ENCODE measurements around the gene AHSG.
"Not testable (repeated sequence)": the region's sequence is repeated elsewhere in the genome, so short reads cannot be mapped to it uniquely, and the experiment has no call there.

The AHSG gene, protein sequence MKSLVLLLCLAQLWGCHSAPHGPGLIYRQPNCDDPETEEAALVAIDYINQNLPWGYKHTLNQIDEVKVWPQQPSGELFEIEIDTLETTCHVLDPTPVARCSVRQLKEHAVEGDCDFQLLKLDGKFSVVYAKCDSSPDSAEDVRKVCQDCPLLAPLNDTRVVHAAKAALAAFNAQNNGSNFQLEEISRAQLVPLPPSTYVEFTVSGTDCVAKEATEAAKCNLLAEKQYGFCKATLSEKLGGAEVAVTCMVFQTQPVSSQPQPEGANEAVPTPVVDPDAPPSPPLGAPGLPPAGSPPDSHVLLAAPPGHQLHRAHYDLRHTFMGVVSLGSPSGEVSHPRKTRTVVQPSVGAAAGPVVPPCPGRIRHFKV

DNA sequence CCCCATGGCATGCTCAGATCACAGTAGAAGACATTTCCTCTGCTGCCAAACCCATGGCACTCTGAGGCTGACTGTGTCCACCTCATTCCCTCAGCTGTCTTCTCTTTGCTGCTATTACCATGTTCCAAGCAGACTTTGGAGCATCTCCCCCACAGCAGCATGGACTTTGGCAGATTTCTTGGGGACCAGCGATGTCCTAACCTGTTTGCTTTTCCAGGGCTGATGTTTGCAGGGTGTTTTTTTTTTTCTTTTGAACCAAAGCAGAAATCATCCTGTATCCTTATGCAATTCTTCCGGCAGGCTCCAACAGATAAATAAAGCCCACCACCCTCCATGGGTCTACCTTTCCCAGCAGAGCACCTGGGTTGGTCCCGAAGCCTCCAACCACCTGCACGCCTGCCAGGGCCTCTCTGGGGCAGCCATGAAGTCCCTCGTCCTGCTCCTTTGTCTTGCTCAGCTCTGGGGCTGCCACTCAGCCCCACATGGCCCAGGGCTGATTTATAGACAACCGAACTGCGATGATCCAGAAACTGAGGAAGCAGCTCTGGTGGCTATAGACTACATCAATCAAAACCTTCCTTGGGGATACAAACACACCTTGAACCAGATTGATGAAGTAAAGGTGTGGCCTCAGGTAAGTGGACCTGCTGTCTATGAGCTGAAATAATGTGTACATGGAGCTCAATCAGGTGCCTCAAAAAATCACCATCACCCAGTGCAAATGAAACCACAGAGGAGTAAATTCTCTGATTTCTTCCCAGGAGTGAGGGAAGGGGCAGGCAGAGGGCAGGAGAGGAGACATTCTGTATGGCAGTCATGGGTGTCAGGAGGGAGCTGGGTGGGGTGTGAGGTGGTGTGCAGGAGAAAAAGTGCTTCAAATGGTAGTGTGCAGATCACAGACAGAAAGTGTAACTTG, at the start of gene AHSG:
Gene AHSG, plus strand, starts transcription at position 340 of the 916 bp plus-strand sequence. Its CDS starts 82 bp downstream, at position 422.
- no peak for DNase-seq

DNA sequence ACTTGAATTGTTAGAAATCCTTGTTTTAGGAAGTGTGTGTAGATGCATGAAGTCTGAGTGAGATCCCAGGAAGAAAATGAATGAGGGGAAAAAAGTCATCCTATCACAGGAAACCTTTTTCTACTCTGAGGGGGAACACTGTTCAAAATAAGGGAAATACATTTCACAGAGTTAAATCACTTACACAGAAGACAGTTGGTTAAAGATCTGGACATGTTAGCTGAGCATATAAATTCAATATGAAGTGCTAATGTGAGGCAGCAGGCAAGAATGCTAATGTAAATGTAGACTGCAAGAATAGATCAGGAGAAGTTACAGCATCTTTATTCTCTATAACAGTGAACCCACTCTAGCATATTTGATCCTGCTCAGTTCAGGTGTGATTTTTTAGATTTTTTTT, 48.3 kb upstream of the AHSG start:
- DNase-seq, result no peak

DNA sequence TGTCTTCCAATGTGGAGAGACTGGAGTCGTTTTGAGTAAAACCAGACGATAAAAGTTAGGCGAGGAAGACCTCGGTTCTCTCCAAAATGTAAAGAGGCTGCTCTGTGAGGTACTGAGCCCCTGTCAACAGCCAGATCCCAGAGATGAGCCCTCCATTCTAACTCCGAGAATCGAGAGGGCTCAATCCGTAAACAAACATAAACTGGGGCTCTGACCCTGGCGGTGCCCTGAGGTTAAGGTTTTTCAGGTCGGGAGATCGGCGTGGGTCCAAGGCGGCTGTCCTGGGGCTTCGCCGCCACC, 46.1 kb upstream of the AHSG start:
- no peak for DNase-seq

DNA sequence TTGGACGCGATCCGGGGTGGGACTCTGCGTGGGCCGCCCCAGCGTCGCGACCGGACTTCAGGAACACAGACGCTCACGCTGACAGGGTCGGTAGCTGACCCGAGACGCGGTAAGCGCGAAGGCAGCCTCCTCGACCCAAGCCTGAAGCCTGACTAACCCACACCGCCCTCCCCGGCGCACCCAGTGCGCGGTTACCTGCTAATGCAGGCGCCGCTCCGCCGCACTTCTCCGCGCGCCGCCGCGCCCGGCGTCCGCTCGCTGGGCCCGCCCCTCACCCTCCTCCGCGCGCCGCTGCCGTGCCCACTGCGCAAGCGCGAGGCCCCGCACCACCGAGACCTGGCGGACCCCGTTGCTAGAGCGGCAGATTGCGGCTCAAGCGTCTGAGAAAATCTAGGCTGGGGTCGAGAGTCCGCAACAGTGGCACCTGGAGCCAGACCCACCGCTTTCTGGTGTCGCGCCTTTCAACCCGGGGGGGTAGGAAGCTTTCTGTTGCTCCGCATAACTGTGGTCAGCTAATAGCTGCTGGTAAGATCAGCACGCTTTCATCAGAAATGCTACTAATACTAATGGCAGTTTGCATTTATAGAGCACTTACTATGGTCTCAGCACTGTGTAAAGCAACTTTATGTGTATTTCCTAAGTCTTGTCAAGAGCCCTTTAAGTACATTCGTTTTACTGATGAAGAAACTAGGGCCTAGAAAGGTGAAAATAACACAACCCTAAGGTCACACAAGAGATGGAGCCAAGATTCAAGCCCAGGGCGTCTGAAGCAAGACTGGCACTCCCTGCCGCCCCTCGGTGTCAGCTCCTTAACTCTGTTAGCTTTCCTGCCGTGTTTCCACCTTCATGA, 45.6 kb upstream of the AHSG start, which contains the start of gene TBCCD1:
Gene TBCCD1, minus strand, starts transcription at position 268 of the 850 bp plus-strand sequence. CDS start 3,010 bp downstream, outside the sequence.
- peak; percentile 95 for DNase-seq

DNA sequence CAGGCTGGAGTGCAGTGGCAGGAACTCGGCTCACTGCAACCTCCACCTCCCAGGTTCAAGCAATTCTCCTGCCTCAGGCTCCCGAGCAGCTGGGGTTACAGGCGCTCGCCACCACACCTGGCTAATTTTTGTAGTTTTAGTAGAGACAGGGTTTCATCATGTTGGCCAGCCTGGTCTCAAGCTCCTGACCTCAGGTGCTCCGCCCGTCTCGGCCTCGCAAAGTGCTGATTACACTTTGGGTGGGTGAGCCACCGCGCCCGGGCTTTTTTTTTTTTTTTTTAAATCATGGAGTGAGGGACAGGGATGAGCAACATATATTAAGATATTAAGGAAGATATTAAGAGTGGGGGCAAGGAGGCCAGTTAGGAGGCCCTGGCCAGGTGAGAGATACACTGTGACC, 43.5 kb upstream of the AHSG start:
- not testable (repeated sequence) for DNase-seq

DNA sequence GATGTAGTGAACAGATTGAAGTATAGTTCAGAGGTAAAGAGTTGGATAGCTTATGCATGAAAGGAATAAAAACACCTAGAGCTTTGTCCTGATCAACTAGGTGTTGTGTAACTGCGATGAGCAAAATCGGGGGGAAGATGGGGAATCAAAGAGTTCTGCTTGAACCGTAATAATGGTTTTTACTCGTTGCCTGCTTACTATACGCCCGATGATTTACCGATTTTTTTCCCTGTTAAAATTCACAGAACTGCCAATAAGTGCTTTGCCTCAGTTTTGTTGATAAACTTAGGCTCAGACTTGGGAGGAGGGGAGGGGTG, 43.1 kb upstream of the AHSG start:
- no peak for DNase-seq

DNA sequence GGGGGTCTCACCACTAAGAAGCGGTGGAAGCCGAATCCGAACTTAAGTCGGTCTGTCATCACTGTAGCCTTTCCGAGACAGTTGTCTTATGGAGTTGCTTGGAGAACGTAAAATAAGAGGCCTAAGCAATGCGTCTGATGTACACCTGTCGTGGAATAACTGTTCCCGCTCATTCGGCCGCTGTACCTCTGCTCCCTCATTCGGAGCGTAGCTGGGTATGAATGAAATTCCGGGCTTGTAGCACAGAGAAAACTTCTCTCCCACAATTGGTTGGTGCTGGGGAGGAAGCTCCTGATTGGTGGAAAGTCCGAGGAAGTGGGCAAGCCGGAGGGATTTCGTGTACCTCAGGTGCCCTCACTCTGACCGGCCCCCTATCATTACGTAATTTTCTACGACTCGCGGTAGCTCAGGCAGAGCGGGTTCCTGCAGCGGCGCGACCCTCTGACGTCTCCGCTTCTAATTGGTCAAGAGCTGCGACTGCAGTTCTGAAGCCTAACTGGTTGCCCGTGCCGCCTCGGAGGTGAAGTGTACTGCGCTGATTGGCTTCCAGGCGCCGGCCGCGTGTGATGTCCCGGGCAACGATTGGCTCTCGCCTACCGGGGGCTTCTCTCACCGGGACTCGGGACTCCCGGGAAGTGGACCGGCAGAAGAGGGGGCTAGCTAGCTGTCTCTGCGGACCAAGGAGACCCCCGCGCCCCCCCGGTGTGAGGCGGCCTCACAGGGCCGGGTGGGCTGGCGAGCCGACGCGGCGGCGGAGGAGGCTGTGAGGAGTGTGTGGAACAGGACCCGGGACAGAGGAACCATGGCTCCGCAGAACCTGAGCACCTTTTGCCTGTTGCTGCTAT, 42.5 kb upstream of the AHSG start, which contains the start of gene DNAJB11:
Gene DNAJB11, plus strand, starts transcription at position 625 of the 845 bp plus-strand sequence. Its CDS starts 178 bp downstream, at position 803.
- peak; percentile 99 for DNase-seq

DNA sequence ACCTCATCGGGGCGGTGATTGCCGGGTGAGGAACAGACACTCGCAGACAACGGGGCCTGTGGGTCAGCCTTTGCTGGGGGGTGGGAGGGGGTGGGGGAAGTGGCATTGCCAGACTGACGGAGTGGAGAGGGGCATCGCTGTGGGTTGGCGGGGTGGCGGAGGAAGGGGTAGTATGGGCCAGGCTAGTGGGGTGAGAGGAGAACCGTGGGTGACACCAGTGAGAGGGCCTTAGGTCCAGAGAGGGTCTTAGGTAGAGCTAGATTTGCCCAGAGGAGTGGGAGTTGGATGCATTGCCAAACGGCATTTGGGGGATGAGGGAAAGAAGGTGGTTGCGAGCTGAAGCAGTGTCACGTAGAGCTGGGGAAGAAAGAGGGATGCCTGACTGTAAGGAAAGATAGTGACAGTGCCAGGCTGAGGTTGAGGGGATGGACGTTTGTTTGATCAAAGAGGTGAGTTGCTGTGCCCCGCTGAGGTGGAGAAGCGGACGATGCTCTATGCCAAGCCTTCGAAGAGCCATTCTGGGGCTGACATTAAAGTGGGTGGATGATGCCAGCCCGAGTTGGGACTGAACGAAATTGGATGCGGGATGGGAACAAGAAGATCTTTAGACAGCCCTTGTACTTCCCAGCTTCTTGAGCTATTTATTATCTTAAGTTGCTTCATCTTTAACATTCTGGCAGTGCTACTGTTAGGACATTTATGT, 41.8 kb upstream of the AHSG start:
- DNase-seq, result no peak

DNA sequence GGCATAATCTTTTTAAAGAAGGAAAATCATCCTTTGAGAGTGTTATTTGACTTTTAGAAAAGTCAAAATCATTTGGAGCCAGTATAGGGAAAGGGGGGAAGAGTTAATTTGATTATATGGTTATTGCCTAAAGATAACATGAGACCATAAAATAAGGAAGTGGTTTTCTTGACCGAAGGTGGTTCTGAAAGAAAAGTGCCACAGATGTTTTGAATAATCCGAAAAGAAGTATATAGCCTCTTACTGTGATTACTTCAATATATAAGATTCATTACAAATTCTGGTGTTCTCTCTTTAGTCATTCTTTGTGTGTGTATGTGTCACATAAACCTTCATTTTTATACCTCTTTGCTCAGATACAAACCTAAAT, 41.2 kb upstream of the AHSG start:
- DNase-seq, result no peak

DNA sequence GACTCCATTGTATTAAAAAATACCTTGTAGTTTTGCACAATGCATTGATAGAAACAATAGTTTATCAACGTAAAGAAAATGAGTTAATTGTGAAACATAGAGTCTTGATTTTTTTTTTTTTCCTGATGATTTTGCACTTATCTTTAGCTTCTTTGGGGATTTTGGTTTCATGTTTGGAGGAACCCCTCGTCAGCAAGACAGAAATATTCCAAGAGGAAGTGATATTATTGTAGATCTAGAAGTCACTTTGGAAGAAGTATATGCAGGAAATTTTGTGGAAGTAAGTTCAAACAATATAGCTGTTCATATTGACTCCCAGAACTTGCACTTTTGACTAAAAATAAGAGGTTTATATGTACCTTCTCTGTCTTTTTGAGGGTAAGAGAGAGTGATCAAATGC, 35.3 kb upstream of the AHSG start:
- DNase-seq, result no peak

DNA sequence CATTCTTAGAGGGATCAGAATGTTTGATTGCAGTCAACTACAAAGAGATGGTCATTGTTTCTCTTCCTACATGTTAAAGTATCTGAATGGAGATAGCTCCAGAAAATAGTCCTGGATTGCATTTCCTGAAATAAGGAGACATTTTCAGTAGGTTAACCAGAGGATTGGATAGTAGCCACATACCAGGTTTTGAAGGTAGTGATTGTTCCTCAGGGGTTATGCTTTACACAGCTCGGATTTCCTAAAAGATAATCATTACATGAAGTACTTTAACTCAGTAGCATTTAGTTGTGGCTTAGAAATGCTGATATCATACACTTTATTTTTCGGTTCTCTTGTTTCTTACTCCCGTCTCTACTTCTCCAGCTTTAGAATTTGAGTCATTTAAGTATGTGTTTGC, 32.1 kb upstream of the AHSG start:
- no peak for DNase-seq

DNA sequence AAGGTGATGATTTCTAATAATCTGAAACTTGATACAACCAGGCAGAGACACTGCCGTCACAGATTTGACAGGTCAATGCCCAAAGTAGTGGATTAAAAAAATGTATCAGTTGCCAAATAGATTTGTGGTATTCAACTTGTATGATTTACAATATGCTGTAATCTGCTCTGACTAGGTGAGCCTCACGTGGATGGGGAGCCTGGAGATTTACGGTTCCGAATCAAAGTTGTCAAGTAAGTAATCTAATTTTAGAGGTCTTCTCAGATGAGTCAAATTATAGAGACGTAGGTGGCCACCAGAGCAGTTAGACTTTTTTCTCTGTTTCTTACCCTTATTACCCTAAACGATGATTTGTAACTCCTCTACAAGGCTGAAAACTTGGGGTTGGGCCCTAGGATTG, 30.3 kb upstream of the AHSG start:
- DNase-seq, result no peak

DNA sequence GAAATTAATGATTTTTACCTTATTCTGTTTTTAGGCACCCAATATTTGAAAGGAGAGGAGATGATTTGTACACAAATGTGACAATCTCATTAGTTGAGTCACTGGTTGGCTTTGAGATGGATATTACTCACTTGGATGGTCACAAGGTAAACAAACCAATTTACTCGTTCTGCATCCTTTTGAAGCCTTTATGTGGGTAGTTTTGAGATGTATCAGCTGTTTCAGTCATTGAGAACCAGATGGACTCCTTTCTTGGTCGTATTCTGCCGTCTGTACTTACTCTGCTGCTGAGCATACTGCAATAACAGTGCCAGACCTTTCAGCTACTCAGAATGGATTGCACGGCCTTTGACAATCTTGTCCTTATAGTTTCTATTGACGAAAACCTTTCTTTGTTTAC, 29.0 kb upstream of the AHSG start:
- no peak for DNase-seq

DNA sequence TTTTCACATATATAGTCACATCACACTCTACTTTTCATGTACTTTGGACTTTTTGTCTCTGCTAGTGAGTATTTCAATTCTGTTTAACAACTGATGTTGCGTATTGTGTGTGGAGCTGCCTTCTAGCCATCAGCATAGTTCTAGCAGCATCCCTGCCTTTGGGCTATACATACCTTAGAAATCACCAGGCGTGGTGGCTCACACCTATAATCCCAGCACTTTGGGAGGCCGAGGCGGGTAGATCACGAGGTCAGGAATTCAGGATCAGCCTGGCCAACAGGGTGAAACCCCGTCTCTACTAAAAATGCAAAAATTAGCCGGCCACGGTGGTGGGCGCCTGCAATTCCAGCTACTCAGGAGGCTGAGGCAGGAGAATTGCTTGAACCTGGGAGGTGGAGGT, 26.6 kb upstream of the AHSG start:
- DNase-seq, result not testable (repeated sequence)

DNA sequence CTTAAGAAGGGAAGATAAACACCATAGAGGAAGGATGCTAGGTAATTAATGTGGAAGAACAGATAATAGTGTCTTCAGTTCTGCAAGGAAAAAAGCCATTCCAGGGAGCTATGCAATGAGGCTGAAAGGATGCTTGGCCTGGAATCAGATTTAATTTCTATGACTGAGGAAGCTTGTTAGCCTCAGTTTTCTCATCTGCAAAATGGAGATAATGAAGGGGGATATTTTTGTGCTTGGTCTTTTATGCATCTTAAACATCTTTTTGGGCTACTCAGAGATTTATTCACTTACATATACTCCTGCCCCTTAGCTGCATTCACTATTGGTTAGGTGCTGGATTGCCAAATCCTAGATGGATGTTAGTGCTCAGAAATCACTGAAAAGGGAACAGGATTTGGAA, 25.7 kb upstream of the AHSG start:
- no peak for DNase-seq

DNA sequence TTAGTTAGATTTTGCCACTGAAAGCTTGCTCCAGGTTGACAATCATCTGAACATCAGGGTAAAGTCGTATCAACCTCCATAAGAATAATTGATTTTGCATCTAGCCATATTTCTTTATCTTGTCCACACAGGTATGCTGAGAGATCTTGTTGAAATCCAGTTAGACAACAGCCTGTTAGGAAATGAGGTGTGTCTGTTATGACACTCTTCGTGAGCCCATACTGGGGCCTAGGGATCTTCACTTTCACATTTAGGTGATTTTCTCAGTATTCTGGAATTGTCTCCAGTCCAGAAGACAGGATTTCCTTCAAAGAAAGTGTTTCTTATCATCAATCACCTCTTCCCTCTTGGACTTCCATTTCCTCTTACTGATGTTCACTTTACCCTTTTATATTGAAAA, 24.2 kb upstream of the AHSG start:
- DNase-seq, result no peak

DNA sequence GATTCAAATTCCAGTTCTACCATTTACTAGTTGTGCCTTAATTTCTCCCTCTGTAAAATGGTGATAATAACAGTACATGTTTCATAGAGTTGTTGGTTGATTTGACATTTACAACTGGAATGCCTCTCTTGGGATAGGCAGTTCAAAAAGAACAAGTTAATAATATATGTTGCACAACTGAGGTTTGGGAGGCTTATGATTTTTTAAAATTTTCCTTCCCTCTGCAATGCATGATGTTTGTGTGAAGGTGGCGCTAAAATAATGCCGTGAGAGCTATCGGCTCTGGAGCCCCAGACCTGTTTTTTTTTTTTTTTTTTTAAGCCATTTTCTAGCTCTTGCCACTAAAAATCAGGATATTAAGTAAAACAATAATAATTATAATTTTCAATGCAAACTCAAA, 23.7 kb upstream of the AHSG start:
- no peak for DNase-seq

DNA sequence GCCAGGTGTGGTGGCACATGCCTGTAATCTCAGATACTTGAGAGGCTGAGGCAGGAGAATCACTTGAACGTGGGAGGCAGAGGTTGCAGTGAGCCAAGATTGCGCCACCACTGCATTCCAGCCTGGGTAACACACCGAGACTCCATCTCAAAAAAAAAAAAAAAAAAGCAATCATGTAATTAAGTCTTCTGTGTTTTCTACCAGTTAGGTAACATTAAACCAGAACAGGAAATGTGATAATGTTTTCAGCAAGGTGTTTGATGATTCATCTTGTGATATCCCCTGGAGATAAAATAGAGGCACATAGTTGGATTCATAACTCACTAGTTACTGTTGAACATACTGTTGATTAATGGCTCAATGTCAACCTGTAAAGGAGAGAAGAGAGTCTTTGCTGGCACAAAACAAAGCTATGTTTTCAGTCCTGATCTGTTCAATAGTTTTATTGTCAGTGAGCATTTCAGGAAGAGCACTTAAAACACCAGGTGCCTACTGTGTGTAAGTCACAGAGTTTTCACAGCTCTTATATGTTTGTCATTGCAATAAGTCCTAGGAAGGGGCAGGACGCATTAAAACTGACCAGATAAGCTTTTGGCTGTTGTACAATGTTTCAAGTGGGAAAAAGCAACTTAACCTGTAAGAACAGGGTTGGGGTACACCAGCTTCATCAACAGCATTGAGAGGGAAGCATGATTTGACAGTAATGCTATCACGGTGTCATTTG, 22.8 kb upstream of the AHSG start:
- no peak for DNase-seq

DNA sequence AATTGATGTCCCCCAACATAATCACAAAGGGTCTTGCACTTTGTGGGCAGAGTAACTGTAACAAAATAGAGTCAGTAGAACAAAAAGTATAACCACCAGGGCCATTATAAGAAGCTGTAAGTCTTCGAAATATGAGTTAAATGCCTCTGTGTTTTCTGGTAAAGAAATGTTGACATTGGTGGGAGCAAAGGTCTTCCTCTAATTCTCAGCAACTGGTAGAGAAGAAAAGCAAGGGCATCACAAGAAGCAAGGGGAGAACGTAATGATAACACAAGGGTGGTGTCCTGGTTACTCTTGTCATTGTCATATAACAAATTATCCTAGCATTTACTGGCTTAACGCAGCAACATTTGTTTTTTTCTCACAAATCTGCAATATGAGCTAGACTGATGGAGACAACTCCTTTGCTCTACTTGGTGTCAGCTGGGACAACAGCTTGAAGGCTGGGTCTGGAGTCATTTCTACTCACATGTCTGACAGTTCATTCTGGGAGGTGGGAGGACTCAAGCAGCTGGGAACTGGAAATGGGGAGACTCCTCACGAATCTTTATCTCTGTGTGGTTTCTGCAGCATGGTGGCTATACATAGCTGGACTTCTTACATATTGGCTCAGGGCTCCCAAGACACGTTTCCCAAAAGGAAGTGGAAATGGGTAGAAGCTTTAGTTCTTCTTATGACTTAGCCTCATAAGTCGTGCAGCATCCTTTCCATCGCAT, 22.1 kb upstream of the AHSG start:
- DNase-seq, result no peak

DNA sequence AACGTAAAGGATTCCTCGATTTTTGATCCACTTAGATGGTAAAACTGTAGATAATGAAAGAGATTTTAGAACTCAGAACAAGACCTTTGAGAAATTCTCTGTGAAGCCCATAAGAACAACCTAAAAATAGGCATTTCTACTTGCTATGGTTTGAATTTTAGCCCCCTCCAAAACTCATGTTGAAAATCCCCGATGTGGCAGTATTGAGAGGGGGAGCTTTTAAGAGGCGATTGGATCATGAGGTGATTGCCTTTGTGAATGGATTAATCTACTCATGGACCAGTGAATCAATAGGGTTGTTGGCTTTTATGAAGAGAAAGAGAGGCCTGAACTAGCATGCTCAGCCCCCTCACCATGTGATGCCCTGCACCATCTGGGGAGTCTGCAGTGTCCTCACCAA, 20.2 kb upstream of the AHSG start:
- no peak for DNase-seq
